Neuronal stem cell (in vitro differentiated cells): Measurements from ENCODE around the gene LRRC46.
A peak's percentile ranks its signal among the peaks of the same experiment; 100 is the strongest.

ENCODE experiments used
- DNase-seq: peaks from one replicate; pipeline ENCODE4 v3.0.0-alpha.2; 2013; ENCODE audit warnings: low spot score
- H2AFZ ChIP-seq: one replicate; pipeline ENCODE4 v1.6.1; 2013; ENCODE audit warnings: mild to moderate bottlenecking, low read length, inconsistent platforms
- H2AK5ac ChIP-seq: 2 replicates; pipeline ENCODE4 v1.6.1; 2013; ENCODE audit warnings: low read depth, mild to moderate bottlenecking, inconsistent platforms, low read length, moderate library complexity, mixed read lengths
- H2BK120ac ChIP-seq: 2 replicates; pipeline ENCODE4 v1.6.1; 2013; ENCODE audit warnings: low read depth, mild to moderate bottlenecking, inconsistent platforms, low read length, moderate library complexity, mixed read lengths
- H2BK12ac ChIP-seq: one replicate; pipeline ENCODE4 v1.6.1; 2013; ENCODE audit warnings: low read length, inconsistent platforms
- H2BK15ac ChIP-seq: 2 replicates; pipeline ENCODE4 v1.6.1; 2013; ENCODE audit warnings: mild to moderate bottlenecking, low read length, inconsistent platforms, mixed read lengths
- H2BK5ac ChIP-seq: one replicate; pipeline ENCODE4 v1.6.1; 2013; ENCODE audit warnings: inconsistent platforms, mild to moderate bottlenecking, low read length, moderate library complexity
- H3K14ac ChIP-seq: one replicate; pipeline ENCODE4 v1.6.1; 2013; ENCODE audit warnings: low read length, inconsistent platforms
- H3K18ac ChIP-seq: 2 replicates; pipeline ENCODE4 v1.6.1; 2013; ENCODE audit warnings: low read length, inconsistent platforms
- H3K23ac ChIP-seq: 2 replicates; pipeline ENCODE4 v1.6.1; 2013; ENCODE audit warnings: low read depth, mild to moderate bottlenecking, mixed read lengths, low read length, inconsistent platforms; ENCODE audit not compliant: poor library complexity
- H3K27ac ChIP-seq: replicated peaks from 3 replicates; pipeline ENCODE4 v1.5.1; 2013; ENCODE audit warnings: low read length, inconsistent platforms
- H3K27me3 ChIP-seq, 3 experiments: 2 replicates each; pipeline ENCODE4 v1.6.1; 2013; ENCODE audit warnings: low read length in 3 of 3, mild to moderate bottlenecking in 2 of 3, inconsistent platforms in 1 of 3, low read depth in 1 of 3, mixed read lengths in 1 of 3, moderate library complexity in 1 of 3; ENCODE audit not compliant: control insufficient read depth in 3 of 3, insufficient read depth in 3 of 3
- H3K36me3 ChIP-seq, 2 donors: replicated peaks in 1 of 2; 2 replicates each; pipeline ENCODE4 v1.6.1; 2013; ENCODE audit warnings: low read length in 2 of 2; ENCODE audit not compliant: control insufficient read depth in 2 of 2, insufficient read depth in 2 of 2
- H3K4ac ChIP-seq: 2 replicates; pipeline ENCODE4 v1.6.1; 2013; ENCODE audit warnings: inconsistent platforms, mild to moderate bottlenecking, low read length, moderate library complexity
- H3K4me1 ChIP-seq, 2 donors: 1 replicate in 1 of 2; 2 replicates in 1 of 2; pipeline ENCODE4 v1.6.1; 2013; ENCODE audit warnings: low read length in 2 of 2, low read depth in 1 of 2; ENCODE audit not compliant: control insufficient read depth in 2 of 2, insufficient read depth in 1 of 2
- H3K4me2 ChIP-seq: one replicate; pipeline ENCODE4 v1.6.1; 2013; ENCODE audit warnings: mild to moderate bottlenecking, low read length, inconsistent platforms; ENCODE audit not compliant: insufficient read depth, poor library complexity, severe bottlenecking
- H3K4me3 ChIP-seq, 2 donors: 2 replicates each; pipeline ENCODE4 v1.5.1; 2013; ENCODE audit warnings: low read length in 2 of 2, mild to moderate bottlenecking in 2 of 2, inconsistent platforms in 1 of 2, moderate library complexity in 1 of 2
- H3K79me1 ChIP-seq: one replicate; pipeline ENCODE4 v1.6.1; 2013; ENCODE audit warnings: low read depth, mild to moderate bottlenecking, inconsistent platforms, low read length, moderate library complexity
- H3K9ac ChIP-seq: one replicate; pipeline ENCODE4 v1.6.1; 2013; ENCODE audit warnings: mild to moderate bottlenecking, low read depth, low read length, inconsistent platforms; ENCODE audit not compliant: poor library complexity
- H3K9me3 ChIP-seq, 2 donors: replicated peaks in 1 of 2; 2 replicates each; pipeline versions ENCODE3 to v1.6.1; 2013; ENCODE audit warnings: low read length in 2 of 2, mild to moderate bottlenecking in 2 of 2, inconsistent platforms in 1 of 2, low read depth in 1 of 2, mixed read lengths in 1 of 2, moderate library complexity in 1 of 2; ENCODE audit not compliant: control insufficient read depth in 2 of 2, insufficient read depth in 1 of 2
- H4K8ac ChIP-seq: one replicate; pipeline ENCODE4 v1.6.1; 2013; ENCODE audit warnings: low read depth, mild to moderate bottlenecking, inconsistent platforms, low read length, moderate library complexity
- H4K91ac ChIP-seq: one replicate; pipeline ENCODE4 v1.6.1; 2013; ENCODE audit warnings: low read length, low read depth, mild to moderate bottlenecking, inconsistent platforms; ENCODE audit not compliant: poor library complexity
- WGBS, 2 donors: extraction: QIAGEN DNeasy Blood & Tissue Kit; methylation state at CpG; one replicate each; pipeline ENCODE4 v1.1.7; 2013; ENCODE audit warnings: missing lambda C conversion rate in 2 of 2, mixed read lengths in 1 of 2; ENCODE audit not compliant: insufficient read length in 2 of 2, insufficient replicate concordance in 1 of 2; ENCODE audit errors: extremely low coverage in 2 of 2; 5-methylcytosine and 5-hydroxymethylcytosine counted together

LRRC46 gene

GRCh38 chr17:47879776-47880454 lies 48.4 kb downstream of the LRRC46 start:
- Histone ChIP-seq H2AK5ac (peak overlapping the region; percentile 25), H3K23ac (peak overlapping the region; percentile 34), H3K4ac (no peak overlapping the region), H2BK120ac (no peak overlapping the region), H2BK12ac (no peak overlapping the region), H2AFZ (no peak overlapping the region), H2BK15ac (no peak overlapping the region), H3K4me3 (no peak overlapping the region), H3K27me3 (peaks cover 0 to 83% (median 0%) of the 10 kb centered on the region in 3 experiments), H3K9me3 (no peaks in the 10 kb centered on the region), H3K4me2 (no peak overlapping the region), H3K36me3 (no peaks in the 10 kb centered on the region), H3K18ac (no peak overlapping the region), H3K14ac (no peak overlapping the region), H2BK5ac (no peak overlapping the region), H3K27ac (no peak overlapping the region), H4K8ac (no peak overlapping the region), H3K79me1 (no peaks in the 10 kb centered on the region), H3K4me1 (peaks cover 0 to 8% of the 10 kb centered on the region in 2 donors), H3K9ac (no peak overlapping the region), H4K91ac (no peak overlapping the region)
- DNase-seq = no peak
- no CpG with 5 or more reads among the region's 8 CpGs for WGBS, 2 donors

- Histone ChIP-seq H3K36me3 (no peaks in the 10 kb centered on the region), H4K91ac (no peak overlapping the region), H3K27me3 (peaks cover 0 to 78% (median 0%) of the 10 kb centered on the region in 3 experiments), H3K27ac (no peak overlapping the region), H3K4me1 (peaks cover 0 to 12% of the 10 kb centered on the region in 2 donors), H2BK15ac (no peak overlapping the region), H2AFZ (no peak overlapping the region), H2AK5ac (no peak overlapping the region), H3K9me3 (no peaks in the 10 kb centered on the region), H3K18ac (no peak overlapping the region), H3K4me2 (no peak overlapping the region), H3K4me3 (no peak overlapping the region), H3K23ac (no peak overlapping the region), H4K8ac (no peak overlapping the region), H3K9ac (no peak overlapping the region), H2BK5ac (no peak overlapping the region), H3K14ac (no peak overlapping the region), H3K79me1 (no peaks in the 10 kb centered on the region), H2BK12ac (no peak overlapping the region), H2BK120ac (no peak overlapping the region), H3K4ac (no peak overlapping the region)
- no peak for DNase-seq
- no CpG with 5 or more reads among the region's 7 CpGs for WGBS, 2 donors
Measured at GRCh38 chr17:47882247-47882646, 50.8 kb downstream of the LRRC46 start.

GRCh38 chr17:47882695-47883588 lies 51.5 kb downstream of the LRRC46 start:
- H3K4me1 ChIP-seq = peaks cover 0 to 12% of the 10 kb centered on the region in 2 donors
- H2AK5ac ChIP-seq = peak overlapping the region; percentile 47
- WGBS, 2 donors = no CpG with 5 or more reads among the region's 9 CpGs
- H4K8ac ChIP-seq = no peak overlapping the region
- no peak overlapping the region for H2BK120ac ChIP-seq
- no peak overlapping the region for H3K4me2 ChIP-seq
- no peak overlapping the region for H3K18ac ChIP-seq
- no peak overlapping the region for H2BK12ac ChIP-seq
- H3K27me3 ChIP-seq = peaks cover 0 to 71% (median 0%) of the 10 kb centered on the region in 3 experiments
- H4K91ac ChIP-seq = no peak overlapping the region
- no peak overlapping the region for H3K27ac ChIP-seq
- no peaks in the 10 kb centered on the region for H3K9me3 ChIP-seq
- H3K4me3 ChIP-seq = no peak overlapping the region
- no peaks in the 10 kb centered on the region for H3K79me1 ChIP-seq
- H2BK5ac ChIP-seq = no peak overlapping the region
- peak overlapping the region; percentile 71 for H3K23ac ChIP-seq
- no peak overlapping the region for H2AFZ ChIP-seq
- H3K14ac ChIP-seq = no peak overlapping the region
- no peaks in the 10 kb centered on the region for H3K36me3 ChIP-seq
- H3K9ac ChIP-seq = no peak overlapping the region
- no peak for DNase-seq
- no peak overlapping the region for H2BK15ac ChIP-seq
- H3K4ac ChIP-seq = no peak overlapping the region
